Epithelial cell of umbilical artery (primary cell): Measurements from ENCODE around the gene NDUFA1. TPM values are rescaled to one million over a fixed set of nuclear protein-coding genes. Genes with fewer than 3 reads are reported as not detected.

ENCODE experiments used
- total RNA-seq: library from RNA; depleted of rRNA; stranded (reverse); fragments of >200 nt; gene quantifications from 2 replicates; pipeline ENCODE4 v1.2.3, GENCODE V29; 2014

The NDUFA1 gene
- 65.2 and 101 TPM in 2 replicates for total RNA-seq

DNA sequence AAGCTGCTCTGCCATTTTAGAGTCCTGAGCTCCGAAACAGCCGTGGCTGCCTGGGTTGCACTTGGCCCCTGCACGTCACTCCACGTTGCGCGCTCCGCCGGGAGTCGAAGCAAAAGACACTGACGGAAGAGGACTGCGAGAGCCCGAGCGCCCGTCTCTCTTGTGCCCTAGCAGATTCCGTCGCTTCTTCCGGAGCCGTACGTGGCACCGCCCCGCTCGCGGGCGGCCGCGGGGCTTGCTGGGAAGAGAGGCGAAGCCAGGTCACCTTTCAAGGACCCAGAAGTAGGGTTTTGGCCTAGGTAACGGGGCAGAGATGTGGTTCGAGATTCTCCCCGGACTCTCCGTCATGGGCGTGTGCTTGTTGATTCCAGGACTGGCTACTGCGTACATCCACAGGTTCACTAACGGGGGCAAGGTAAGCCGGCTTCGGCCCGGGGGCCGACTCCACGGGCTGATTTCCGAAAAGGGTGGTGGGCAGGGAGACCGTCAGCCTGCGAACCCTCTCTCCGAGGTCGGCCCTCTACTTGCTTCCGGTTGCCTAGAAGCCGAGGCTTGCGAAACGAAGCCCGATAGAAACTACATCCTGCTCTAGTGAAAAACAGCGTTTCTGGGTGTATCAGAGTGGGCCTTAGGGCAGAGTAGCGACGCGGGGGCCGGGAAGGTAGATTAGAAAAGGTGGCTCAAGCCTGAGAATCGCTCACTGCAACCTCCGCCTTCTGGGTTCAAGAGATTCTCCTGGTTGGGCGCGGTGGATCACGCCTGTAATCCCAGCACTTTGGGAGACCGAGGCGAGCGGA lies at the start of gene NDUFA1, which contains the start of gene RNF113A:
NDUFA1 (plus strand) TSS at position 234 of the 797 bp plus-strand sequence; CDS start at position 314, 80 bp downstream.
RNF113A (minus strand) TSS at position 135 of the 797 bp plus-strand sequence; CDS start at position 15, 120 bp downstream.

DNA sequence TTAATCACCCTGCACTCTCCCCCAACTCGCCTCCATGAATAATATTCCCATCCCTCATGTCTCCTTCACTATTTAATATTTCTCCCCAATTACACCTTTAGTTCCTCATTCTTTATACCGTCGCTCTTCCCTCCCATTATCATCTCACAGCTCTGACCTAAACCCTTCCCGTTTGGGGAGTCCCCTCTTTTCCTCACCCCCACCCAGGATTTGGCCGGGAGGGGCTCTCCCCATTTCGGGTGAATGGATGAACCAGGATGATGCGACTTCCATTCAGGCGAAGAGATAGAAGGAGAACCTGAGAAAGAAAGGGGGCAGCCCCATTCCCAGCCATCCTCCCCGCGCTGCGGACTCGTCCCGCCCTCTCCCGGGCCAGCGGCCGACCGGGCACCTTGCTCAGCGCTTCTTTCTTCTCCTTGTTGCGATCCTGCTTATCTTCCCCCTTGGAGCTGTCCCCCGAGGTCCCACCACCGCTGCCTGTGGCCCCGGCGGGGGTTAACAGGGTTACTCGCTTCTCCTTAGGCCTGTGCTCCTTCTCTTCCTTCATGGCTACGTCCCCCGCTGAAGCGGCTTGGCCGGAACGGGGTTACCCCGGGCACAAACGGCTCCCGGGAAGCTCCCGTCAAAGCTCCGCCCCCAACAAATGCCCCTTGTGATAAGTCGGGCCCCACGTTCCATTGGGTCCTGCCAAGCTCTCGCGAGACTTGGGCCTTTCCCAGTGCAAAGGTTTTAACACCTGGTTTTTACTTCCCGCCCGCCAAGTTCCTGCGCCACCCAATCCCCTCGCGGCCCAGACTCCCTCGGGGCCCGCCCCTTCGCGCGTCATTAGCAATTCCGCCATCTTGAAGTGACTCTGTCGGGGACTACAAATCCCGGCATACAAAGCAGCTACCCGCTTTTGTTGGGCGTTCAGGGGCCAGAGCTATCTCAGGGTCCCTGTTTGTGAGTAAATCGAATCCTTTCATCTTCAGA lies 19.0 kb upstream of the NDUFA1 start, which contains the start of gene UPF3B:
UPF3B (minus strand) TSS at position 582 of the 972 bp plus-strand sequence; CDS start at position 547, 35 bp downstream.

DNA sequence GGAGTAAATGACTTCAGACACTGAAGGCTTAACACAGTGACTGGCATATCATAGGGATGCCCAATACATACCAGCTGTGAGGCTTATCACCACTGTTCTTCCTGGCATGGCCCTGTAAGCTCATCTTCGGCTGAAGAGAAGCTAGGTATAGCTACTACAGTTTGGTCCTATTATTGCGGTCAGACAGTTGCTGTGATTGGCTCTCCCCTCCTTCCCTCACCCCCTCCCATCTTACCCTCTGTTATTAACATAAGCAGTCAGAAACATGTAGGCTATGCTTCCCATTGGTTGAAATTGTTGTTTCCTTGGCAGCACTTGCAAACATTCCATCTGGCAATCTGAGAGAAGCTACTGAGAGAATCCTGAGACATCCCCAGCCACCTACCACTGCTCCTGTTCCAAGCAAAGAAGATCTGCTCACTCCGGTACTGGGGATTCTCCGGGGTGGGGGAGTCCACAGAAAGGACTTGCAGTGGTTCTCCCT lies 24.3 kb downstream of the NDUFA1 start, which contains the start of gene AKAP14:
AKAP14 (plus strand) TSS at position 51 of the 484 bp plus-strand sequence. CDS start 7,331 bp downstream, outside the sequence.

Other genes with a start within 250 kb of the NDUFA1 start
- gene SEPTIN6, start 178.7 kb upstream of the NDUFA1 start, total RNA-seq = 24.9 and 27.6 TPM in 2 replicates
- gene SOWAHD, start 113.2 kb upstream of the NDUFA1 start, total RNA-seq = not detected in 2 replicates
- 4,155 and 8,859 TPM in 2 replicates for gene RPL39, start 80.2 kb upstream of the NDUFA1 start, total RNA-seq
- 1.6 and 2.1 TPM in 2 replicates for gene UPF3B, start 18.9 kb upstream of the NDUFA1 start, total RNA-seq
- gene RNF113A, start 99 bp upstream of the NDUFA1 start, total RNA-seq = 15.0 and 17.5 TPM in 2 replicates
- not detected in 2 replicates for gene AKAP14, start 24.1 kb downstream of the NDUFA1 start, total RNA-seq
- gene NKAP, start 71.9 kb downstream of the NDUFA1 start, total RNA-seq = 3.0 and 4.2 TPM in 2 replicates
- not detected in 2 replicates for gene RHOXF2B, start 205.9 kb downstream of the NDUFA1 start, total RNA-seq
- not detected in 2 replicates for gene RHOXF1, start 244.1 kb downstream of the NDUFA1 start, total RNA-seq